ENCODE measurements around the gene GZF1.
A peak's percentile ranks its signal among the peaks of the same experiment; 100 is the strongest.
"Not testable (repeated sequence)": the region's sequence is repeated elsewhere in the genome, so short reads cannot be mapped to it uniquely, and the experiment has no call there.

The GZF1 gene

DNA sequence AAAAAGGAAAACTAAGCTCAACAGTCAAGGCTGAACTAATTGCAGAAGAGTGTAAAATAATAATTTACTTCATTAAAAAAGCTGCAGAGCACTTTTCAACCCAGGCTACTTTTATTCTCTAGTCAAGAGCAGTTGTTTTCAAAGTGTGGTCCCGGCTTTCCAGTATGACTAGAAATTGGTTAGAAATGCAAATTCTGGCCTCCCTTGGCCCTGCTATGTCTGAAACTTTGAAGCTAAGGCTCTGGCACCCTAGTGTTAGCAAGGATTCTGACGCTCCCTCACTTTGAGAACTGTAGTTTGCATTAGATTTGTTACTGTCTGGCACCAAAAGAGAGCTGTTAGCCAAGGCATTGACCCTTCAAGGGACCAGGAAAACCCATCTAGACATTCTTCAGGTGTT is 20.9 kb upstream of the GZF1 start:
- in situ Hi-C loops (cut with HindIII; ENCODE audit: low pct_ligation_motif_present, low pct_unique_long_range_greater_than_20kb, low sequenced_read_pairs): no loop called here

GRCh38 chr20:23343590-23343989 is 18.4 kb upstream of the GZF1 start:
- in situ Hi-C loops (cut with HindIII; ENCODE audit: low pct_ligation_motif_present, low pct_unique_long_range_greater_than_20kb, low sequenced_read_pairs): no loop called here
- no peak for DNase-seq

More for the DNA sequence above, 20.9 kb upstream of the GZF1 start:
- DNase-seq: no peak

GRCh38 chr20:23344336-23344735 is 17.6 kb upstream of the GZF1 start:
- in situ Hi-C loops (cut with HindIII; ENCODE audit: low pct_ligation_motif_present, low pct_unique_long_range_greater_than_20kb, low sequenced_read_pairs): no loop called here

GRCh38 chr20:23346002-23346401 is 16.0 kb upstream of the GZF1 start:
- in situ Hi-C loops (cut with HindIII; ENCODE audit: low pct_ligation_motif_present, low pct_unique_long_range_greater_than_20kb, low sequenced_read_pairs): no loop called here
- no peak for DNase-seq

More at GRCh38 chr20:23344336-23344735, 17.6 kb upstream of the GZF1 start:
- DNase-seq: no peak

DNA sequence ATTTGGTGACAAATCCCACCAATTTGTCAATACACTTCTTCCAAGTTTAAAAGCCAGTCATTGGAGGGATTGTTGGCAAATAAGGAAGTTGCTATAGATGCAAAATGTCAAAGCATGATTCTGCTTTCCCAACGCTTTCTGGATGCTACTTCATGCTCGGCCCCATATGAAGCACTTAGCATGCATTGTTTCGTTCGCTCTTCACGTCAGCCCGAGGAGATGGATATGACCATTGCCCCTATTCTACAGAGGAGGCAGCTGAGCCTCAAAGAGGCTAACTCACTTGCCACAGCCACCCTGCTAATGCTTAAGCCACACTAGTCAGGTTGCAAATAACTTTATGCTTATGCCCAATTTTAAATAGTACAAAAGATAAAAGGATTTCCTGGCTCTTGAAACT is 14.2 kb upstream of the GZF1 start:
- no peak for DNase-seq
- in situ Hi-C loops (cut with HindIII; ENCODE audit: low pct_ligation_motif_present, low pct_unique_long_range_greater_than_20kb, low sequenced_read_pairs): no loop called here

DNA sequence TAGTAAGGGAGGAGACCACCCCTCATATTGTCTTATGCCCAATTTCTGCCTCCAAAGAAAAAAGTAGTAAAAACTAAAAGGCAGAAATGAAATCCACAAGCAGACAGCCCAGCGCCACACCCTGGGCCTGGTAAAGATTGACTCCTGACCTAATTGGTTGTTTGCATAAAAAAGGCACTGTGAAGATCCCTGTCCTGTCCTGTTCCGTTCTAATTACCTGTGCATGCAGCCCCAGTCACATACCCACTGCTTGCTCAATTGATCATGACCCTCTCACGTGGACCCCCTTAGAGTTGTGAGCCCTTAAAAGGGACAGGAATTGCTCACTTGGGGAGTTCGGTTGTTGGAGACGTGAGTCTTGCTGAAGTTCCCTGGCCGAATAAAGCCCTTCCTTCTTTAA is 13.5 kb upstream of the GZF1 start:
- DNase-seq; in situ Hi-C loops (cut with HindIII; ENCODE audit: low pct_ligation_motif_present, low pct_unique_long_range_greater_than_20kb, low sequenced_read_pairs): not testable (repeated sequence)

DNA sequence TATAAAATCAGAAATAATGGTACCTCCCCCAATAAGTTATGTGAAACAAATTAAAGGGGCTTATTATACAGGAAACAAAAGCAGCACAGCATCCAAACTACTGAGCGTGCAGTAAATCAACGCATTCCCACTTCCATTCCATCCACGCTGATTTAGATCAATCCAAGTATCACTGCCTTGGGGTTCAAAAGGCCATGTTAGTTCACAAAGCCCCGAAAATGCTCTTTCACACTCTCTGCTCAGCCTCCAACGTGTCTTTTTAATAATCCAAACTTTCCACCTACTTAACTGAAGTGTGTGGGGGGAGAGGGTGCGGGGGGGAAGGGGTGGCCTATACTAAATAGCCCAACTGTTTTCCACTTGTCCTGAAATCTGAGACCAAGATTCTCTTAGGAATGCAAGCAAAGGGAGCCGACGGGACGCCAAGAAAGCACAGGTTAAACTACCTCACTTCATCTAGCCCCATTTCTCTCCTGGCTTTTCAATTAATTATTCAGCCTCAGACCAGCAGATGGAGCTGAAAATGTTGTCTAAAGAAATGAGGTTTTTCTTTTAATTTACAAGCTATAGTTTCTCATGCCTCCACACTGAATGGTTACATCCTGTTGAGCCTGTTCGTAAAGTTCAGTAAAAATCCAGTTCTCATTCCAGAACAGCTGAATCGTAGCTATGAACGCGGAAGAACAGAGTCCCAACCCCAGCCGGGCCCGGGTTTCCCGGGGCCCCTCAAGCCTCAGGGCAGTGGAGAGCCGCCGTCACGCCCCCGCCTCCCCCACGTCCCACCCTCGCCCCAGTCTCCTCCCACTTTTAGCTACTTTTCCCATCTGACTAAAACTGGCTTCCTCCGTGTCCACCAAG is 12.4 kb upstream of the GZF1 start:
- in situ Hi-C loops (cut with HindIII; ENCODE audit: low pct_ligation_motif_present, low pct_unique_long_range_greater_than_20kb, low sequenced_read_pairs): no loop called here
- peak; percentile 76 for DNase-seq

- in situ Hi-C loops (cut with HindIII; ENCODE audit: low pct_ligation_motif_present, low pct_unique_long_range_greater_than_20kb, low sequenced_read_pairs): no loop called here
- DNase-seq: peak; percentile 97
These were observed 11.6 kb upstream of the GZF1 start, which contains the start of gene NXT1 for GRCh38 chr20:23350196-23350903. Gene NXT1, plus strand, starts transcription at chr20:23350791. Its CDS starts 3,251 bp downstream, at chr20:23354042.

DNA sequence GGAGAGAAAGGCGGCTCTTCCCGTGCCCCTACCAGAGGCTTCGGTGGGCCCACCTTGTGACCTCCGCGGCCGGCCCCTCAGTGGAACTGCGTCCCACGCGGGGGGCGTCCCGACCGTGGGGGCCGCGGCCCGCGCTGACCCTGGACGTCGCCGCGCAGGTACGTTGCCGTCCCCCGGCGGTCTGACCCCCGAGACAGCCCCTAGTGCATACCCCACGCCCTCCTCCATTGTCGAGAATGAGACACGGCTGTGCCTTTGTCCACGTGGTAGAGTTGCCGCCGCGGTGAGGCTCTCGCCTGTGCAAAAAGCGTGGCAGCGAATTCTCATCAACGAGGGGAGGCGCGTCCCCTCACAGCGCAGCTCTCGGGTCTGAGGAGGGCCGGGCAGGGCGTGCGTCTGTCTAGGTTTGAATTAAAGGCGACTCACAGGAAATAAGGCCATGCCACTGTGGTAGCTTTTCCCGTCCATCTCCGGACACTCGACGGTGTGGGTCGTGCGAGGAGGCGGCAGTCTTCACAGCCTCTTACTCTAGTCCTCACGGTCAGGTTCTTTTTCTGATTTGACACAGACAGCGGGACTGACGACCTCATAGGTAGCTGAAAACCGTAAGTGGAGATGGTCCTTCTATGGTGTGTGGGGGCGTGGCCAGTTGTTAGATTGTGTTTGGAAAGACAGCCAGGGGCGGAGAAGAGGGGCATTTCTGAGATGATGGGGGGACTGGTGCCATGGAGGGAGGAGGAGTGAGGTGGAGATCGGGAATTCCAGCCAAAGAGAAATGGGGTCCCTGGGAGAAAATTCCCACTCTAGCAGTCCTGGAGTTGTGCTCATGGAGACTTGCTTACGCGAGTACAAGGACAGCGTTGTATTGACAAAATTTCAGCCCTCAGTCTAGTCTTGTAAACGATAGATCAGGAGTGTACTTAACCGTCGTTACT is 10.8 kb upstream of the GZF1 start:
- peak; percentile 40 for DNase-seq
- in situ Hi-C loops (cut with HindIII; ENCODE audit: low pct_ligation_motif_present, low pct_unique_long_range_greater_than_20kb, low sequenced_read_pairs): no loop called here

GRCh38 chr20:23356203-23356602 is 5.8 kb upstream of the GZF1 start:
- DNase-seq: no peak
- in situ Hi-C loops (cut with HindIII; ENCODE audit: low pct_ligation_motif_present, low pct_unique_long_range_greater_than_20kb, low sequenced_read_pairs): no loop called here

- in situ Hi-C loops (cut with HindIII; ENCODE audit: low pct_ligation_motif_present, low pct_unique_long_range_greater_than_20kb, low sequenced_read_pairs): no loop called here
- peak; percentile 98 for DNase-seq
These were observed 4.0 kb upstream of the GZF1 start for GRCh38 chr20:23357767-23358562.

- no peak for DNase-seq
- in situ Hi-C loops (cut with HindIII; ENCODE audit: low pct_ligation_motif_present, low pct_unique_long_range_greater_than_20kb, low sequenced_read_pairs): no loop called here
These were observed 3.4 kb upstream of the GZF1 start for GRCh38 chr20:23358563-23358906.

- no peak for DNase-seq
- in situ Hi-C loops (cut with HindIII; ENCODE audit: low pct_ligation_motif_present, low pct_unique_long_range_greater_than_20kb, low sequenced_read_pairs): no loop called here
These were observed 2.9 kb upstream of the GZF1 start for GRCh38 chr20:23358923-23359593.

- peak; percentile 12 for DNase-seq
- in situ Hi-C loops (cut with HindIII; ENCODE audit: low pct_ligation_motif_present, low pct_unique_long_range_greater_than_20kb, low sequenced_read_pairs): no loop called here
These were observed 1.5 kb upstream of the GZF1 start for GRCh38 chr20:23360531-23360930.

- in situ Hi-C loops (cut with HindIII; ENCODE audit: low pct_ligation_motif_present, low pct_unique_long_range_greater_than_20kb, low sequenced_read_pairs): no loop called here
- DNase-seq: peak; percentile 25
These were observed 885 bp upstream of the GZF1 start for GRCh38 chr20:23361119-23361475.

GRCh38 chr20:23362392-23363256 is 642 bp downstream of the GZF1 start:
- peak; percentile 11 for DNase-seq
- in situ Hi-C loops (cut with HindIII; ENCODE audit: low pct_ligation_motif_present, low pct_unique_long_range_greater_than_20kb, low sequenced_read_pairs): no loop called here

DNA sequence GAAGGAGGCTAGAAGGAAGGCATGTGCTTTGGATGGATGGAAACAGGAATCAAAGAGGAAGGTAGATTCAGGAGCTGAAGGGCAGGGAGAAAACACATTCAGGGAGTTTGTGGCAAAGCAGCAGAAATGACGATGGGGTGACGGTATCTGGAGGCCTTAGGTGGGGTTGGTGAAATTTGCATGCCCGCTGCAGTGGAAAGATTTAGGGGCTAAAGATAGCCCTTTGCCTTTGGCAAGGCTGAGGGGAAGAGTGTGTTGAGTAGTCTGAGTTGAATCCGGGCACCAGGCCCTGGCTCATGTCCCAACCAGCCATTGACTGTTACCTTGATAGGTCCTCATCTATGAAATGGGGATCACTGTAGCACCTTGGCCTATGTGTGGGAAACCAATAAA is 1.3 kb downstream of the GZF1 start:
- in situ Hi-C loops (cut with HindIII; ENCODE audit: low pct_ligation_motif_present, low pct_unique_long_range_greater_than_20kb, low sequenced_read_pairs): no loop called here
- no peak for DNase-seq
